HEK293 (cell line): ENCODE results near the gene NHEJ1.

Experiments used
- EGR2 ChIP-seq: fragments of 450-650 bp; formaldehyde crosslinking; IDR thresholded peaks from 2 replicates; pipeline ENCODE4 v1.5.1; 2016; ENCODE audit warnings: low read depth, missing biosample characterization, missing genetic modification characterization
- GLIS1 ChIP-seq: fragments of 450-650 bp; formaldehyde crosslinking; IDR thresholded peaks from 2 replicates; pipeline ENCODE4 v1.5.1; 2016; ENCODE audit warnings: missing biosample characterization, missing genetic modification characterization
- KLF10 ChIP-seq: fragments of 450-650 bp; IDR thresholded peaks from 2 replicates; pipeline ENCODE4 v1.5.1; 2018; ENCODE audit warnings: missing biosample characterization, mild to moderate bottlenecking, missing genetic modification characterization
- PATZ1 ChIP-seq: fragments of 450-650 bp; formaldehyde crosslinking; IDR thresholded peaks from 2 replicates; pipeline ENCODE4 v1.5.1; 2016; ENCODE audit warnings: missing biosample characterization, missing genetic modification characterization
- RBAK ChIP-seq: fragments of 450-650 bp; formaldehyde crosslinking; IDR thresholded peaks from 2 replicates; pipeline ENCODE4 v1.5.1; 2016; ENCODE audit warnings: missing biosample characterization, missing genetic modification characterization
- REPIN1 ChIP-seq: fragments of 450-650 bp; formaldehyde crosslinking; IDR thresholded peaks from 2 replicates; pipeline ENCODE4 v1.5.1; 2017; ENCODE audit warnings: missing biosample characterization, missing genetic modification characterization, low read depth
- REST ChIP-seq: fragments of 450-650 bp; formaldehyde crosslinking; IDR thresholded peaks from 2 replicates; pipeline ENCODE4 v1.5.1; 2016; ENCODE audit warnings: missing biosample characterization, missing genetic modification characterization
- SP2 ChIP-seq: fragments of 450-650 bp; formaldehyde crosslinking; IDR thresholded peaks from 2 replicates; pipeline ENCODE4 v1.5.1; 2016; ENCODE audit warnings: missing biosample characterization, missing genetic modification characterization
- SP3 ChIP-seq: fragments of 450-650 bp; formaldehyde crosslinking; IDR thresholded peaks from 2 replicates; pipeline ENCODE4 v1.5.1; 2016; ENCODE audit warnings: missing biosample characterization, missing genetic modification characterization
- ZBTB26 ChIP-seq: fragments of 450-650 bp; formaldehyde crosslinking; optimal IDR thresholded peaks from 2 replicates; pipeline ENCODE3; 2016; ENCODE audit warnings: missing biosample characterization, mild to moderate bottlenecking, missing genetic modification characterization
- ZBTB44 ChIP-seq: fragments of 450-650 bp; IDR thresholded peaks from 2 replicates; pipeline ENCODE4 v1.5.1; 2018; ENCODE audit warnings: missing biosample characterization, mild to moderate bottlenecking, missing genetic modification characterization
- ZNF157 ChIP-seq: fragments of 450-650 bp; formaldehyde crosslinking; IDR thresholded peaks from 2 replicates; pipeline ENCODE4 v1.5.1; 2016; ENCODE audit warnings: missing biosample characterization, missing genetic modification characterization
- ZNF19 ChIP-seq: fragments of 450-650 bp; formaldehyde crosslinking; IDR thresholded peaks from 2 replicates; pipeline ENCODE4; 2016; ENCODE audit warnings: missing biosample characterization, missing genetic modification characterization, low read depth
- ZNF266 ChIP-seq: fragments of 450-650 bp; formaldehyde crosslinking; IDR thresholded peaks from 2 replicates; pipeline ENCODE4 v1.5.1; 2016; ENCODE audit warnings: missing biosample characterization, missing genetic modification characterization, low read depth
- ZNF366 ChIP-seq: fragments of 450-650 bp; formaldehyde crosslinking; conservative IDR thresholded peaks from 2 replicates; pipeline ENCODE4 v1.5.1; 2016; ENCODE audit warnings: missing biosample characterization, missing genetic modification characterization
- ZNF398 ChIP-seq: fragments of 450-650 bp; formaldehyde crosslinking; IDR thresholded peaks from 2 replicates; pipeline ENCODE4 v1.5.1; 2017; ENCODE audit warnings: missing biosample characterization, missing genetic modification characterization
- ZNF416 ChIP-seq: fragments of 450-650 bp; formaldehyde crosslinking; IDR thresholded peaks from 2 replicates; pipeline ENCODE4 v1.5.1; 2016; ENCODE audit warnings: missing biosample characterization, missing genetic modification characterization
- ZNF518A ChIP-seq: fragments of 450-650 bp; formaldehyde crosslinking; conservative IDR thresholded peaks from 2 replicates; pipeline ENCODE4 v1.5.1; 2016; ENCODE audit warnings: low read depth, missing biosample characterization, missing genetic modification characterization
- ZNF76 ChIP-seq: fragments of 450-650 bp; formaldehyde crosslinking; IDR thresholded peaks from 2 replicates; pipeline ENCODE4; 2016; ENCODE audit warnings: low read depth, missing biosample characterization, missing genetic modification characterization, borderline replicate concordance
- ZNF837 ChIP-seq: fragments of 450-650 bp; formaldehyde crosslinking; IDR thresholded peaks from 2 replicates; pipeline ENCODE4 v1.5.1; 2016; ENCODE audit warnings: missing biosample characterization, missing genetic modification characterization

Gene NHEJ1

GRCh38 chr2:219160186-219161017, at the start of gene NHEJ1 (continued):
- TF ChIP-seq REST: 0 out of 2 replicates have a peak, but pooled peaks have one; percentile 18
- peak; percentile 83 for TF ChIP-seq ZBTB26 (tag by site-specific recombination)
- peak; percentile 72 for TF ChIP-seq SP2 (tag by site-specific recombination)
- peak; percentile 90 for TF ChIP-seq PATZ1
- no peak for TF ChIP-seq REPIN1
- peak; percentile 88 for TF ChIP-seq SP3 (tag by site-specific recombination)
- no peak for TF ChIP-seq ZNF837 (tag by site-specific recombination)
- no peak for TF ChIP-seq ZNF518A (tag by site-specific recombination)
- TF ChIP-seq GLIS1 (tag by site-specific recombination): peak; percentile 89
- no peak for TF ChIP-seq ZNF157 (tag by site-specific recombination)
- no peak for TF ChIP-seq ZBTB44
- TF ChIP-seq RBAK (tag by site-specific recombination): no peak
- peak; percentile 64 for TF ChIP-seq KLF10 (tag by site-specific recombination)
- no peak for TF ChIP-seq ZNF416 (tag by site-specific recombination)
- TF ChIP-seq EGR2 (tag by site-specific recombination): peak; percentile 34; the same call in 1 of the 2 replicates
- TF ChIP-seq ZNF76: peak; percentile 71; the same call in 1 of the 2 replicates
- no peak for TF ChIP-seq ZNF19
- TF ChIP-seq ZNF366 (tag by site-specific recombination): no peak; the same call in 1 of the 2 replicates
- 0 out of 2 replicates have a peak, but pooled peaks have one; percentile 53 for TF ChIP-seq ZNF398
- TF ChIP-seq ZNF266 (tag by site-specific recombination): no peak
